Stimulated activated CD4-positive, alpha-beta T cell treated with anti-CD3 and anti-CD28 coated beads, TNF-alpha, amount 100 ng/mL, for 4 hours (primary cell): ENCODE results near the gene NFYB.
"Not testable (repeated sequence)": the region's sequence is repeated elsewhere in the genome, so short reads cannot be mapped to it uniquely, and the experiment has no call there.

ENCODE experiments used
- DNase-seq, 3 experiments: peaks; one replicate each; pipeline ENCODE4 v3.0.0-alpha.2; 2020; ENCODE audit warnings: low read depth in 3 of 3

The NFYB gene

DNA sequence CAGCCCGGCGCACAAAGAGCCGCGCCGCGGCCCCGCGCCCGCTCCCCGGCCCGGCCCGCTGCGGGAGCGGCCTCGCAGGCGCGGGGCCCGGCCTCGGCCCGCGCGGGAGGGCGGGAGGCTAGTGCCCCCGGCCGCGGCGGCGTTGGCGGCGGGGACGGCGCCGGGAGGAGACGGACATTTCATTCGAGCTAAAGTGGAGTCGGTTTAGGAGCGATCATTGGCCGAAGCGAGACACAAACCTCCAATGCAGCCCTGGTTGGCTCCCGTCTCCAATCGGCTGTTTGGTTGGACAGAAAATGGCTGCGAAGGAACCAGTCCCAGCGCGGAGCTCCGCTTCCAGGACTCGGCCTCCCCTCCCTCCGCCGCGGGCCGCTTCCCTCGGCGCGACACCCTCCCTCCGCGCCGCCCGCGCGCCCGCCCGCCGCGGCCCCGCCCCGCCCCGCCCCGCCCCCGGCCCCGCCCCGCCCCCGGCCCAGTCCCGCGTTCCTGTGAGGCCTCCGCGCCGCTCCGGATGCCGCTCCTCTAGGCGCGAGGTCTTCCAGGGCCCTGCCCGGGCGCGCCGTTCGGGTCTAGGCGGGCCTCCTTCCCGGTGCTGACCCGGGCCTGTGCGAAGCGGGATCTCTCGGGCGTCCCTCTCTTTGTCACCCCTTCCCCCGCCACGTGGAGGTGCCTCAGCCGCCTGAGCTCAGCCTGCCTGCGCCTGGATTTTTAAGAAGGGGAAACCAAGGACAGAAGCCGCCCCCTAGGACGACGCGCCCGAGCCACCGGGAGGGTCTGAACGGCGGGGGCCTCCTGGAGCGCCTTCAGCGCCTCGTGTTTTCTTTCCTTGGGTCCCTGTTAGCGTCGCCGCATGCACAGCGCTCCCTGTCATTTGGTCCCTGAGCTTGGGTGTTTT, at the start of gene NFYB:
Gene NFYB, minus strand, starts transcription at position 309 of the 895 bp plus-strand sequence. CDS start 2,757 bp downstream, outside the sequence.
- peak; percentile 80 to 83 (median 82) for DNase-seq

- no peak for DNase-seq
Observed at GRCh38 chr12:104187446-104188155, 49.6 kb upstream of the NFYB start.

DNA sequence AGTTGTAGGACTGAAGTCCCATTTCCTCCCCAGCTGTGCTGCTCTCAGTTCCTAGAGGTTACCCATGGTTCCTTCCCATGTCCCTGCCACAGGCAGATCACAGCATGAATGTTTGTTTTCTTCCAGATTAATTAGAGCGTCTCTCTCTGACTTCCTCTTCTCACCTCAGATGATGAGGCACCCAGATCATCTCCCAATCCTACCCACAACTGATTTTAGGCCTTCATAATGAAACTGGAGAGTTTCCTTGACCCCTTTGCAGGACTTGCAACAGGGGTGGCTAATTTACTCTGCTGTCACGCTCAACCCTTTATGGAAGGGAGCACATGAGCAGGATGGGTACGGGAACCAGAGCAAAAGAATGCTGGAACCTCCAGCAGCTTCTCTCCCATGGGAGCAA, 45.4 kb upstream of the NFYB start:
- DNase-seq: no peak

- DNase-seq: no peak
Observed at GRCh38 chr12:104182621-104183378, 44.8 kb upstream of the NFYB start.

- no peak for DNase-seq
Observed at GRCh38 chr12:104182144-104182543, 44.1 kb upstream of the NFYB start.

- no peak for DNase-seq
Observed at GRCh38 chr12:104181313-104181712, 43.3 kb upstream of the NFYB start.

- DNase-seq: no peak
Observed at GRCh38 chr12:104180374-104180773, 42.4 kb upstream of the NFYB start.

GRCh38 chr12:104177663-104178501, 39.9 kb upstream of the NFYB start:
- DNase-seq: no peak

- DNase-seq: no peak
Observed at GRCh38 chr12:104177336-104177662, 39.3 kb upstream of the NFYB start.

DNA sequence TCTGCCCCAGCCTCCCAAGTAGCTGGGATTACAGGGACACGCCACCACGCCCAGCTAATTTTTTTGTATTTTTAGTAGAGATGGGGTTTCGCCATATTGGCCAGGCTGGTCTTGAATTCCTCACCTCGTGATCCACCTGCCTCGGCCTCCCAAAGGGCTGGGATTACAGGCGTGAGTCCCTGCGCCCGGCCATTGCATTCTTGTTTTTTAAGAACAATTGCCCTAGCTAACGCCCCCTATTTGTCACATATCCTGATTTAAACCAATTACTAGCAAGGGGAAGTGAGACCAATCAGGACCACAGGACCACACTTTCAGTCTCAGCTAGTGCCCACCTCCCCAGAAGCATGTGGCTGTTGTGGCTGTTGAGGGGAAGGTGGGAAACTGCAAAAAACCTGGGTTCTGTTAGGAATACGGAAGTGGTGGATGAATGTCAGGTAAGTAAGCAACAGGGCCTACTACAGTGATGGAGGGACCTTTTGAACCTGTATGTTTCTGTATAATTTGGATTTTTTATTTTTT, 37.8 kb upstream of the NFYB start:
- no peak for DNase-seq

DNA sequence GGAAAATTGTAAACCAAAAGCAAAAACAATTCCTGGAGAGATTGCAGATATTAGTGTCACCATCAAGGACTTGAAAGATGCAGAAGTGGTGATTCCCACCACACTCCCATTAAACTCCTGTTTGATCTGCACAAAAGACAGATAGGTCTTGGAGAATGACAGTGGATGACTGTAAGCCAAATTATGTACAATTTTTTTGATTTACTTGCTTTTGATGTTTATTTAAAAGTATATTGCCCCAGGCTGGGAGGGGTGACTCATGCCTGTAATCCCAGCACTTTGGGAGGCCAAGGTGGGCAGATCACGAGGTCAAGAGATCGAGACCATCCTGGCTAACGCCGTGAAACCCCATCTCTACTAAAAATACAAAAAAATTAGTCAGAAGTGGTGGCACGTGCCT, 35.8 kb upstream of the NFYB start:
- not testable (repeated sequence) for DNase-seq

- DNase-seq: no peak
Observed at GRCh38 chr12:104172570-104172947, 34.5 kb upstream of the NFYB start.

DNA sequence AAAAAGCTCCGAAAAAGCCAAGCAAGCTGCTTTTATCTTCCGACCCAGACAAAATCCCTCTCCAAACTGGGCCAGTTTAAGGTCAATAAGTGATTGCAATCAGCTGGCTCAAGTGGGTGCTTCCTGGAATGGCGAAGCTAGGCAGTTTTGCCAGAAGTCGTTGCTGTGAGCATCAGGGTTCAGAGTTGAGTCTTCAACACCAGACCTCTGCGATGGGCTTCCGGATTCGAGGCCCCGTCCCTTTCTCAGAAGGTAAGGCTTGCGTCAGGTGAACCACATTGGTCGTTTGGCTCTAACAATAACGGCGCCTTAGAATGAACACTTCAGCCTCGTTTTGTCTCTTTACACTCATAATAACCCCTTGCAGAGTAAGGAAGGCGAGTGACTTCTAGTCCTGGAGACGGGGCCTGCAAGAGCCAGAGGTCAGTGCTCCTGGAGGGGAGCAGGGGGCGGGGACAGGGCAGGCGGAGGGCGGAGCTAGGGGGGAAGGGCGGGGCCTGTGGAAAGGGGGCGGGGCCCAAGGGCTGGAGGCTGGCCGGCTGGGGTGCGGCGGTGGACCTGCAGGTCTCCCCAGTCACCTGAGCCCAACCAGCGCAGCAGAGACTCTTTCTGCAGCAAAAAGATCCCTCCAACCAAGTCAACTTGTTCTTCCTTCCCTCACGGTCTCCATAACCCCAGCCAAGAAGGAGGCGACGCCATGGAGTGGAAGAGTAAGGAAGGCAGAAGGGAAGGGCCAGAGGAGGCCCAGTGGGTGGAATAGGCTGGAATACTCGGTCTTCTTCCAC, 34.0 kb upstream of the NFYB start:
- DNase-seq: no peak

GRCh38 chr12:104168596-104168995, 30.6 kb upstream of the NFYB start:
- DNase-seq: no peak

GRCh38 chr12:104167519-104168458, 29.8 kb upstream of the NFYB start:
- DNase-seq: no peak

DNA sequence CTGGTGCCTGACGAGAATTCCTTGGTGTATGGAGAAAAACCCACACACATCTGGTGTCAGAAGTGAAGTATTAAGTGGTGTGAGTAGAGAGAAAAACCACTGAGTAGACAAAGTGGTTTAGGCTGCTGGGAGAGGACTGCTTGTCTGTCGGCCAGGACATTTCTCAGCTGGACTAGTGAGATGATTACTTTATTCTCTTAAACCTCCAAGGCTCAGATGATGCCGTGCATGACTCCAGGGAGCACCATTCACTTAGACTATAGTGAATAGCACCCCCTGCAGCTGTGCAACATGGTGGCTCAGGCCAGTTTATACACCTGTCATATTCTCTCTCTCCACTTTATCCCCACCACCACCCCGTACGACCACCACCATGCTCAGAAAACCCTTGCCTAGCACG, 28.5 kb upstream of the NFYB start:
- no peak for DNase-seq

- no peak for DNase-seq
Observed at GRCh38 chr12:104165801-104166200, 27.8 kb upstream of the NFYB start.

GRCh38 chr12:104164634-104165033, 26.6 kb upstream of the NFYB start:
- DNase-seq: no peak

GRCh38 chr12:104163631-104164030, 25.6 kb upstream of the NFYB start:
- no peak for DNase-seq
